Endothelial cell of hepatic sinusoid (primary cell): ENCODE data around the gene PIWIL4.

ENCODE experiments used
- in situ Hi-C: cut with HindIII; loops from 2 replicates; pipeline ENCODE4 v1.10.0; 2017; ENCODE audit warnings: low sequenced_read_pairs

The PIWIL4 gene

GRCh38 chr11:94658386-94658785 lies 91.2 kb downstream of the PIWIL4 start:
- in situ Hi-C loops = no loop called here

GRCh38 chr11:94658888-94659287 lies 91.7 kb downstream of the PIWIL4 start:
- in situ Hi-C loops = no loop called here

- in situ Hi-C loops = no loop called here
Observed at GRCh38 chr11:94661444-94661843, 94.3 kb downstream of the PIWIL4 start.

GRCh38 chr11:94662065-94662779 lies 95.1 kb downstream of the PIWIL4 start:
- in situ Hi-C loops = no loop called here

- in situ Hi-C loops = no loop called here
Observed at GRCh38 chr11:94662846-94663390, 95.8 kb downstream of the PIWIL4 start.

- in situ Hi-C loops = no loop called here
Observed at GRCh38 chr11:94664346-94664745, 97.2 kb downstream of the PIWIL4 start.

GRCh38 chr11:94665116-94665659 lies 98.0 kb downstream of the PIWIL4 start:
- in situ Hi-C loops = no loop called here

- in situ Hi-C loops = no loop called here
Observed at GRCh38 chr11:94666792-94667721, 99.9 kb downstream of the PIWIL4 start.

GRCh38 chr11:94668212-94668793 lies 101.1 kb downstream of the PIWIL4 start:
- in situ Hi-C loops = no loop called here

GRCh38 chr11:94669023-94669422 lies 101.9 kb downstream of the PIWIL4 start:
- in situ Hi-C loops = no loop called here
